Progenitor cell of endocrine pancreas (in vitro differentiated cells): ENCODE results near the gene NOC4L. TPM values are rescaled to one million over a fixed set of nuclear protein-coding genes. Genes with fewer than 3 reads are reported as not detected.

Experiments used
- DNase-seq: peaks from one replicate; pipeline ENCODE4 v3.0.0; 2021; ENCODE audit warnings: low spot score; ENCODE audit not compliant: unreplicated experiment
- H3K27ac Mint-ChIP-seq: 2 replicates; pipeline ENCODE4 v1.8.0; 2021; ENCODE audit warnings: mild to moderate bottlenecking, moderate library complexity, mixed read lengths
- H3K27me3 Mint-ChIP-seq: 2 replicates; pipeline ENCODE4 v1.8.0; 2021; ENCODE audit warnings: mixed read lengths
- H3K36me3 Mint-ChIP-seq: 2 replicates; pipeline ENCODE4 v1.8.0; 2022; ENCODE audit warnings: mixed read lengths; ENCODE audit not compliant: insufficient read depth
- H3K4me1 Mint-ChIP-seq: 2 replicates; pipeline ENCODE4 v1.8.0; 2021; ENCODE audit warnings: low read depth, mixed read lengths
- H3K4me3 Mint-ChIP-seq: 2 replicates; pipeline ENCODE4 v1.8.0; 2021; ENCODE audit warnings: low read depth, mild to moderate bottlenecking, moderate library complexity, mixed read lengths
- H3K9me3 Mint-ChIP-seq: 2 replicates; pipeline ENCODE4 v1.8.0; 2021; ENCODE audit warnings: low read depth, mixed read lengths
- total RNA-seq: library from RNA; stranded (reverse); gene quantifications from 2 replicates; pipeline ENCODE4 v1.2.1, GENCODE V29; 2021
- TF ChIP-seq, protein P1 (sequence below): fragments of 200-600 bp; sonication (generic); IDR thresholded peaks from one replicate; pipeline ENCODE4 v1.5.0; 2021; ENCODE audit warnings: antibody characterized with exemption, mild to moderate bottlenecking; ENCODE audit not compliant: unreplicated experiment

NOC4L gene
- total RNA-seq, 1 donor from 2014 or later: 27.0 TPM

DNA sequence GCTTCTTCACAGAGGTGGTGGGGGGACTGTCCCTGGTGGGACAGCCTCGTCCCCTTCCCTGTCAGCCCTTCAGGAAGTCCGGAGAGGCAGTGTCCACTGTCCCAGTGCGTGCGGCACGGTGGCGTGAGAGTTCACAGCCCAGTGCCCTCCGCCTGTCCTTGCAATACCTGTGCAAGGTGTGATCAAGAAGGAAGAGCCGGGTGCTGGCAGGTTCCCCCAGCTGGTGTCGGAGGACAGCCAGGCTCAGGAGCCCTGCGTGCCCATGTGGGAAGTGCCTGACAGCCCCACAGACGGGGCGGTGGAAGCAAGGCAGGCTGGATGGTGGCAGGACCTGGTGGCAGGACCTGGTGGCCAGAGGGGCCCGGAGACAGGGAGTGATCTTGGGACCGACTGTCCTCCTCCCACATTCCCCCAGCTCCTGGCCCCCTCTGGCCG lies 16.4 kb downstream of the NOC4L start:
- H3K36me3 Mint-ChIP-seq: no peaks in the 10 kb centered on the region
- H3K27me3 Mint-ChIP-seq: peaks cover 25% of the 10 kb centered on the region
- no peaks in the 10 kb centered on the region for H3K9me3 Mint-ChIP-seq
- no peak overlapping the region for H3K27ac Mint-ChIP-seq
- TF ChIP-seq, protein P1, sequence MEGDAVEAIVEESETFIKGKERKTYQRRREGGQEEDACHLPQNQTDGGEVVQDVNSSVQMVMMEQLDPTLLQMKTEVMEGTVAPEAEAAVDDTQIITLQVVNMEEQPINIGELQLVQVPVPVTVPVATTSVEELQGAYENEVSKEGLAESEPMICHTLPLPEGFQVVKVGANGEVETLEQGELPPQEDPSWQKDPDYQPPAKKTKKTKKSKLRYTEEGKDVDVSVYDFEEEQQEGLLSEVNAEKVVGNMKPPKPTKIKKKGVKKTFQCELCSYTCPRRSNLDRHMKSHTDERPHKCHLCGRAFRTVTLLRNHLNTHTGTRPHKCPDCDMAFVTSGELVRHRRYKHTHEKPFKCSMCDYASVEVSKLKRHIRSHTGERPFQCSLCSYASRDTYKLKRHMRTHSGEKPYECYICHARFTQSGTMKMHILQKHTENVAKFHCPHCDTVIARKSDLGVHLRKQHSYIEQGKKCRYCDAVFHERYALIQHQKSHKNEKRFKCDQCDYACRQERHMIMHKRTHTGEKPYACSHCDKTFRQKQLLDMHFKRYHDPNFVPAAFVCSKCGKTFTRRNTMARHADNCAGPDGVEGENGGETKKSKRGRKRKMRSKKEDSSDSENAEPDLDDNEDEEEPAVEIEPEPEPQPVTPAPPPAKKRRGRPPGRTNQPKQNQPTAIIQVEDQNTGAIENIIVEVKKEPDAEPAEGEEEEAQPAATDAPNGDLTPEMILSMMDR: no peak
- DNase-seq: no peak
- no peak overlapping the region for H3K4me3 Mint-ChIP-seq
- no peaks in the 10 kb centered on the region for H3K4me1 Mint-ChIP-seq

DNA sequence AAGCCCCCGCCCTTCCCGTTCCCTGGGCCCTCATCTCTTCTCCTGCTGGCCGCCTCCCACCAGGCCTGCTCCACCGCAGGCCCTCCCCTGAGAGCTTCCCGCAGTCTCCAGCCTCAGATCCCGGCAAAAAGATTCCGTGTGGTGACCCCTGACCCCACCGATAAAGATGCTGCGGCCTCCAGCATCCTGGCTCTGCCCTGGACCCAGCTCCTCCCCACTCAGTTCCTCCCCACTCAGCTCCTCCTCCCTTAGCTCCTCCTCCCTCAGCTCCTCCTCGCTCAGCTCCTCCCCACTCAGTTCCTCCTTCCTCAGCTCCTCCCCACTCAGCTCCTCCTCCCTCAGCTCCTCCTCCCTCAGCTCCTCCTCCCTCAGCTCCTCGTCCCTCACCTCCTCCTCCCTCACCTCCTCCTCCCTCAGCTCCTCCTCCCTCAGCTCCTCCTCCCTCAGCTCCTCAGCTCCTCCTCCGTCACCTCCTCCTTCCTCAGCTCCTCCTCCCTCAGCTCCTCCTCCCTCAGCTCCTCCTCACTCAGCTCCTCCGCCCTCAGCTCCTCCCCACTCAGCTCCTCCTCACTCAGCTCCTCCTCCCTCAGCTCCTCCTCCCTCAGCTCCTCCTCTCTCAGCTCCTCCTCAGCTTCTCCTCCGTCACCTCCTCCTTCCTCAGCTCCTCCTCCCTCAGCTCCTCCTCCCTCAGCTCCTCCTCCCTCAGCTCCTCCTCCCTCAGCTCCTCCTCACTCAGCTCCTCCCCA lies 17.0 kb downstream of the NOC4L start:
- H3K4me3 Mint-ChIP-seq: no peak overlapping the region
- H3K27ac Mint-ChIP-seq: no peak overlapping the region
- no peaks in the 10 kb centered on the region for H3K4me1 Mint-ChIP-seq
- no peaks in the 10 kb centered on the region for H3K36me3 Mint-ChIP-seq
- no peak for DNase-seq
- H3K9me3 Mint-ChIP-seq: peaks cover 3% of the 10 kb centered on the region
- TF ChIP-seq, protein P1: no peak
- peaks cover 25% of the 10 kb centered on the region for H3K27me3 Mint-ChIP-seq

DNA sequence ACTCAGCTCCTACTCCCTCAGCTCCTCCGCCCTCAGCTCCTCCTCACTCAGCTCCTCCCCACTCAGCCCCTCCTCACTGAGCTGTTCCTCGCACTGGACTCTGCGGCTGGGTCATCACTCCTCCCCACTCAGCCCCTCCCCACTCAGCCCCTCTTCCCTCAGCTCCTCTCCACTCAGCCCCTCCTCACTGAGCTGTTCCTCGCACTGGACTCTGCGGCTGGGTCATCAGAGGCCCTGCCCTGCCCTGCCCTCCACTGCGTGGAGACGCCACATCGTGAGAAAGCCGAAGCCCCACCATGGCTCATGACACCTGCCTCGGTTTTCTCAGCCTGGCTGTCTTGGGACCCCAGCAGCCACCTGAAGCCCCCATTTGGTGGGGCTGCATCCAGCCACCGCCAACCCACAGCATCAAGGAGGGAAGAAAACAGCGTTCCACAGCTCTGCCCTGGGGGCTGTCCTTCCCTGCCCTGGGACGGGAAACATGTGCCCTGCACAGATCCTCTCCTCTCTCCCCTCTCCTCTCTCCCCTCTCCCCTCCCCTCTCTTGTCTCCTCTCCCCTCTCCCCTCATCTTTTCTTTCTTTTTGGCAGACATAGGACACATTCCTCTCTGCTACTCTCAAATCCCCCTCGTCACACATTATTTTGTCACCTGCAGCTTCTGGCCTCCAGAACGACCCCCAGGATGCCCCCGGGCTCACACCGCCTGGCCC lies 17.7 kb downstream of the NOC4L start:
- peaks cover 4% of the 10 kb centered on the region for H3K9me3 Mint-ChIP-seq
- peaks cover 25% of the 10 kb centered on the region for H3K27me3 Mint-ChIP-seq
- no peak for DNase-seq

DNA sequence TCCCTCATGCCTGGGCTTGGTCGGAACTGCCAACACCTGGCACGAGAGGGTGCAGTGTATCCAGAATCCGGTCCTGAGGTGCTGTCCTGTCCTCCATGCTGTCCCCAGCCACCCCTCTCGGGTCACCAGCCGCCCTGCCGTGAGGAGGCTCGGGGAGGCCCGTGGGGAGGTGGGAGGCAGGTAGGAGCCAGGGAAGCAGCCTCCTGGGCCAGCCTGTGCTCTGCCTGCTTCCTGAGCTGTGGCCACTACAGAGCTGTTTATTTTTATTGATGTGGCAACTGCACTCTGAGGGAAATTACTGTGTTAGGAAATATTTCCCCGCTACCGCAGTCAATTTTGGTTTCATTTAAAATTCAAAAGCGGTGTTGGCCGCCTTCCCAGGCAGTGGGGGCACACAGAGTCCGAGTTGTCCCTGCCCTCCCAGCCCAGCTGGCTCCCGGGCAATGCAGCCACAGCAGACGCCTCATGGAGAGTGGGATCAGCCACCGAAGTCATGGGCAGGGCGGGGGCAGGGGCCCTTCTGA lies 18.3 kb downstream of the NOC4L start:
- Mint-ChIP-seq H3K4me3 (no peak overlapping the region), H3K9me3 (peaks cover 4% of the 10 kb centered on the region), H3K27ac (no peak overlapping the region), H3K27me3 (peaks cover 31% of the 10 kb centered on the region), H3K4me1 (no peaks in the 10 kb centered on the region), H3K36me3 (no peaks in the 10 kb centered on the region)
- no peak for DNase-seq
- TF ChIP-seq, protein P1: no peak

More for the DNA sequence above, 17.7 kb downstream of the NOC4L start:
- no peak overlapping the region for H3K4me3 Mint-ChIP-seq
- no peak overlapping the region for H3K27ac Mint-ChIP-seq
- no peaks in the 10 kb centered on the region for H3K4me1 Mint-ChIP-seq
- TF ChIP-seq, protein P1: no peak
- no peaks in the 10 kb centered on the region for H3K36me3 Mint-ChIP-seq

DNA sequence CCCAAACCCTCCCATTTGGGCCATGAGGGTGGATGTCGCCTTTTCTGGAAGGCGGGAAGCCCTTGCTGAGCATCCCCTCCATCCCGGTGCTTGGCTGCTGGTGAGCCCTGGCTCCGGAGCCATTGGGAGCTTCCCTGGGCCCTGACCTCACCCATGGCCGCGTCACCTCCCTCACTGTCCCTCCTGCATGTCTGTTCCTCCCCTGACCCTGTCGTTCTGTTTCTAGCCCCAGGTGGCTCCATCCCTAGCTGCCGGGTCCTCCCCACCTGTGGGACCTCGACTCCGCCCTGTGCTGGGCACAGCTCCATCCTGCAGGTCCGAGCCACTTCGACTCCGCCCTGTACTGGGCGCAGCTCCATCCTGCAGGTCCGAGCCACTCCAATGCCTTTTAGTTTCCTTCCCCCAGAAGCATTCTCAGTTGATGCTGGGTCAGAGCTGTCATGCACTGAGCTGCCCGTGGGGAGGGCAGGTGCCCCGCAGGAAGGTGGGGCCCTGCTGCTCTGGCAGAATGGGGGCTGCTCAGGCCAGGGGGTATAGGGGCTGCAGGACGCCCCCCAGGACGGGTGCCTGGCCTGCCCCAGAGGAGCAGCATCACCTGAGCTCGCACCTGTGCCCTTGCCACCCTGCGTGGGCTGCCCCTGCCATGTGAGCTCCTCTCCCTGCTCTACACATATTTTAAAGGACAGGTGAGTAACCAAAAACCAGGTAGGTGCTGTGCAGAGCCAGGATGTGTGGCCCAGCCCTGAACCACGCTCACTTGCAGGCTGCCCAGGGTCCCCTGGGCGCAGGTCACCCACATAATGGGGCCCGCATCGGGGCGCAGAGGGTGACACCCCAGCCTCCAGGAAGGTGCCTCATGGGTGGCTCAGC lies 19.0 kb downstream of the NOC4L start:
- DNase-seq: no peak
- H3K27ac Mint-ChIP-seq: no peak overlapping the region
- H3K9me3 Mint-ChIP-seq: peaks cover 4% of the 10 kb centered on the region
- H3K4me1 Mint-ChIP-seq: no peaks in the 10 kb centered on the region
- H3K4me3 Mint-ChIP-seq: no peak overlapping the region
- TF ChIP-seq, protein P1: no peak
- peaks cover 35% of the 10 kb centered on the region for H3K27me3 Mint-ChIP-seq
- H3K36me3 Mint-ChIP-seq: no peaks in the 10 kb centered on the region
